A673 (cell line): Measurements from ENCODE around the gene AKR1C1.

Experiments used
- EZH2 ChIP-seq: fragments of 200-600 bp; sonication (generic); IDR thresholded peaks from 2 replicates; pipeline ENCODE4 v1.6.1; 2017; ENCODE audit warnings: borderline replicate concordance, low read depth, mild to moderate bottlenecking, mixed read lengths, antibody characterized with exemption, low read length; ENCODE audit not compliant: poor library complexity, severe bottlenecking
- TF ChIP-seq, protein P1 (sequence below): fragments of 300-800, 200-600 bp; sonication (generic); conservative IDR thresholded peaks from 2 replicates; pipeline ENCODE4 v1.5.1; 2017; ENCODE audit warnings: low read depth, mild to moderate bottlenecking, antibody characterized with exemption, low read length, moderate library complexity, mixed read lengths

DNA sequence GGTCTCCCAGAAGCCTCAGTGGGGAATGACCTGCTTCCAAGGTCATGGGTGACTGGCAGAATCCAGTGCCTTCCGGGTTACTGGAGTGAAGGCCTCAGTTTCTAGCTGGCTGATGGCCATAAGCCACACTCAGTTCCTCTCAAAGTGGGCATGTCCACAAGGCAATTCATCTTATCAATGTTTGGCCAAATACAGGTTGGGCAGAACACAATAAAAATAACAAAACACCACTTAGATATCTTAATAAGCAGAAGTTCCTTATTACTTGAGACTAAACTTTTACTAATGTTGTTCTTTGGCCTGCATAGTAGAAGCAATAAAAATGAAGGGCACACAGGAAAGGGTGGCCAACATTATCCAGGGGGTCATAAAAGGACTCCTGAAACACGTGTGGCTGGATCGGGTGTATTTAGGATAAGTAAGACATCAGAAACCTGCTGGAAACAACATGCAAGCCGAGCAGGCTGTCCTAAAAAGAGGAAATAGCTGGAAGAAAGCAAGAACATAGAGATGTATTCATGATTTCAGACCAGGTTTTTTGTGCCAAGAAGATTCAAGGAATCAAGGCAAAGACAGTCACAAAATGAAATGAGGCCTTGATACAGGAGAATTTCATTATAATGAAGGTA, 60.1 kb downstream of the AKR1C1 start:
- TF ChIP-seq, protein P1, sequence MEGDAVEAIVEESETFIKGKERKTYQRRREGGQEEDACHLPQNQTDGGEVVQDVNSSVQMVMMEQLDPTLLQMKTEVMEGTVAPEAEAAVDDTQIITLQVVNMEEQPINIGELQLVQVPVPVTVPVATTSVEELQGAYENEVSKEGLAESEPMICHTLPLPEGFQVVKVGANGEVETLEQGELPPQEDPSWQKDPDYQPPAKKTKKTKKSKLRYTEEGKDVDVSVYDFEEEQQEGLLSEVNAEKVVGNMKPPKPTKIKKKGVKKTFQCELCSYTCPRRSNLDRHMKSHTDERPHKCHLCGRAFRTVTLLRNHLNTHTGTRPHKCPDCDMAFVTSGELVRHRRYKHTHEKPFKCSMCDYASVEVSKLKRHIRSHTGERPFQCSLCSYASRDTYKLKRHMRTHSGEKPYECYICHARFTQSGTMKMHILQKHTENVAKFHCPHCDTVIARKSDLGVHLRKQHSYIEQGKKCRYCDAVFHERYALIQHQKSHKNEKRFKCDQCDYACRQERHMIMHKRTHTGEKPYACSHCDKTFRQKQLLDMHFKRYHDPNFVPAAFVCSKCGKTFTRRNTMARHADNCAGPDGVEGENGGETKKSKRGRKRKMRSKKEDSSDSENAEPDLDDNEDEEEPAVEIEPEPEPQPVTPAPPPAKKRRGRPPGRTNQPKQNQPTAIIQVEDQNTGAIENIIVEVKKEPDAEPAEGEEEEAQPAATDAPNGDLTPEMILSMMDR = no peak
- TF ChIP-seq EZH2 = no peak
